GM21737 (cell line): ENCODE data around the gene SLC38A5.

Experiments
- ATAC-seq: cut with Tn5 transposase; IDR thresholded peaks from one replicate; pipeline ENCODE4 v1.9.1; 2021; ENCODE audit warnings: mild to moderate bottlenecking, moderate library complexity; ENCODE audit not compliant: unreplicated experiment

The SLC38A5 gene

DNA sequence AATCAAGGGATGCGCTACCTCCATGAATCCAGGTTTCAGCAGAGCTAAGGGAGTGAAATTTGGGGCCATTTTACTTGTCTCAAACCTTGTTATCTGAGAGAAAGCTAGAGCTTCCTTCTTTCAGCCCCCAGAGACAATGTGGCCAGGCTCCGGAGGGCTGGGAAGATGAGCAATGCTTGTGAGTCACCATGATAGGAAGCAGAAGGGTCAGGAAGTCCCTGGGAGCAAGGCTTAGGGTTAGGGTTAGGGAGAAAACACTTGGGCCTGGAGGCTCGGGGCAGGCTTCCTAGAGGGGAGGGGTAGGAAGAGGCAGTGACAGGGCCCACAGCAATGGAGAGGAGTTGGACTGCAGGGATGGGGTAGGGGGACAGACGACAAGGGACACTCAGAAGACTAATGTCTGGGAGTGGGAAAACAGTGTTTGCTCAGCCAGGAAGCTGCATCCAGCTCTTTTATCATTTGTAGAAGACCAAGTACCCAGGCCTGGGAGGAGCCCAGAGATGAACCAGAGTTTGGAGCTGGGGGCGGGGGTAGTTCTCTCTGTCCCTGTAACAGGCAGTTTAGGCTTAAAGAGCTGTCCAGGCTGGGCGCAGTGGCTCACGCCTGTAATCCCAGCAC is 22.3 kb upstream of the SLC38A5 start:
- no peak for ATAC-seq

DNA sequence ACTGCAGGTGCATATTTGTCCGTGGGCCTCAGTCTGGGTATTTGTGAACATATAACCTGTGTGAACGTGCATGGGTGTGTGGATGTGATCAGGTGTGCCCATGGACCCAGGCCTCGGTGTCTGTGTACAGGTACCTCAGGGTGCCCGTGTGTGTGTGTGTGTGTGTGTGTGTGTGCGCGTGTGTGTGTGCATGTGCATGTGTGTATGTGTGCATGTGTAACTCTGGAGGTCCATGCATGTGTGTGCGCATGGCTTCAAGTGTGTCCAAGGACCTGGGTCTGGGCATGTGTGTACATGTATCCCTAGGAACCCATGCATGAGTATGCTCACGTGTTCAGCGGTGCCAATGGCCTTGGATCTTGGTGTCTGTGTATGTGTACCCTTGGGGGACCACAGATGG is 21.7 kb upstream of the SLC38A5 start:
- no peak for ATAC-seq

DNA sequence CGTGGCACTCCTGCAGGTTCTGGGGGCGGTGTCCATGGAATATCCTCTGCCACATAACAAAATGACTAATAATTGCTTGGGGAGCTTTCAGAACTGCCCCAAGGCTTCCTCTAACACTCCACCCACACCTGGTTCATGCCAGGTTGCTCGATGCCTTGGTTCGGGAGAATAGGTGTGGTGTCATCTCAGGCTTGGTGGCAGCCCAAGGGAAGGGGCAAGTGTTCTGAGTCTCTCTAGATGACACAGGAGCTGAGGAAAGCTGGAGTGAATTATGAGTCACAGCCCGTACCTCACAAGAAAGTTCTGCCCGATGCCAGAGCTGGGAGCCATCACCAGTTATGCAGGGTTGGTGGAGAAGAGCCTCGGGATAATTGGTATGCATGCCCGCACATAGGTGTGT is 20.6 kb upstream of the SLC38A5 start:
- no peak for ATAC-seq

- ATAC-seq: no peak
Measured at GRCh38 chrX:48489892-48490291, 19.8 kb upstream of the SLC38A5 start.

DNA sequence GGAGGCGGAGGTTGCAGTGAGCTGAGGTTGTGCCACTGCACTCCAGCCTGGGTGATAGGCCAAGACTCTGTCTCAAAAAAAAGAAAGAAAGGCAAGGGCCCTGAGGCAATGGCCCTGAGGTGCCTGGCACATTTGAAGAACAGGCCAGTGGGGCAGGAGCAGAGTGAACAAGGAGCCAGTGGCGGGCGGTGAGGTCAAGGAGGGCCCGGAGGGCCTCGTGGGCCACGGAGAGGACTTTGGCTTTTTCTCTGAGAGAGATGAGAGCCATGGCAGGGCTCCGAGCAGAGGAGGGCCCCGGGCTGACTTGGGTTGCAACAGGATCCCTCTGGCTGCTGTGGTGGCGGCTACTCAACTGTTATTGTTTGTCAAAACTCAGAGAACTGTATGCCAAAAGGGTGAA is 19.2 kb upstream of the SLC38A5 start:
- no peak for ATAC-seq

DNA sequence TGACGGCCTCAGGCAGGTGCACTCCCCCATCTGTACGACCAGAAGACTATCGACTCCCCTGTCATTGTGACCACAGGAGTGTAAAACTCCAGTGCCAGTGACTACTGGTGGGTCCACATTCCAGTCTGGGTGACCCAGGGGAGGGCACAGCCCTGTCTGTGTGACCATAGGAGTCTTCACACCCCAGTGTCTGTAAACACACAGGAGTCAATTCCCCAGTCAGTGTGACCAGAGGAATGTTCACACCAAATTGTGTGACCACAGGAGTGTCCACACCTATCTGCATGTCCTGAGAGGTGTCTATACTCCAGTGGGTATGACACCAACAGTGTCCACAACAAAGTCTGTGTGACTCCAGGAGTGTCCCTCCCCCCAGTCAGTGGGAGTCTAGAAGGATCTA is 18.0 kb upstream of the SLC38A5 start:
- ATAC-seq: no peak

DNA sequence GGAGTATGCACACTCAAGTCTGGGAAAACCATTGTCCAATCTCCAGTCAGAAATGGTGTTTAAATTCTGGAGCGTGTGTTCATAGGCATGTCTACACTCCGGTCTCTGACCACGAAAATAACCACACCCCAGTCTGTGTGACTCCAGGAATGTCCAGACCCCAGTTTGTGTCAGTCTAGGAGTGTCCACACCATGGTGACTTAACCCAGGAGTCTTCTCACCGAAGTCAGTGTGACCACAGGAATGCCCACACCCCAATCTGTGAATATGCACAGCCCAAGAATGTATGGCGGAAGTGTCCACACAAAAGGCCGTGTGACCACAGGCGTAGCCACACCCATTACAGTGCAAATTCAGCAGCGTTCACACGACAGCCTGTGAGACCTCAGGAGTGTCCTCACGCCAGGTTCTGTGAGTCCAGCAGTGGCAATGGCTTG is 17.3 kb upstream of the SLC38A5 start:
- no peak for ATAC-seq

GRCh38 chrX:48482526-48482925 is 12.5 kb upstream of the SLC38A5 start:
- ATAC-seq: no peak

DNA sequence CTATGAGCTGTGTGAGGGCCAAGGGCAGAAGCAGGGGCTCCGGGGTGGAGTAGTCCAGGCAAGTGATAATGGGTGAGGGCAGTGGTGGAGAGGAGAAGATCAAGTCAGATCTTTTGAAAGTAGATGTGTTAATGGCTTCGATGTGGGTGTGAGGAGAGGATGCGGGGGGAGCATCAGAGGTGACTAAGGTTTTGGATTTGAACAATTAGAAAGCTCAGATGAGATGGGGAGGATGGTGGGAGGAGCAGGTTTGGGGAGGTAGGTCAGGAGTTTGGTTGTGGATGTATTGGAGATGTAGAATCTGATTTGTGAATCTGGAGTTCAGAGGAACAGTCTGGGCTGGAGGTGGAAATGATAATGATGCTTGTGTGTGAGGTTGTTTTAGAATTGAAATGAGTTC is 10.5 kb upstream of the SLC38A5 start:
- ATAC-seq: no peak

GRCh38 chrX:48480142-48480541 is 10.1 kb upstream of the SLC38A5 start:
- ATAC-seq: no peak

DNA sequence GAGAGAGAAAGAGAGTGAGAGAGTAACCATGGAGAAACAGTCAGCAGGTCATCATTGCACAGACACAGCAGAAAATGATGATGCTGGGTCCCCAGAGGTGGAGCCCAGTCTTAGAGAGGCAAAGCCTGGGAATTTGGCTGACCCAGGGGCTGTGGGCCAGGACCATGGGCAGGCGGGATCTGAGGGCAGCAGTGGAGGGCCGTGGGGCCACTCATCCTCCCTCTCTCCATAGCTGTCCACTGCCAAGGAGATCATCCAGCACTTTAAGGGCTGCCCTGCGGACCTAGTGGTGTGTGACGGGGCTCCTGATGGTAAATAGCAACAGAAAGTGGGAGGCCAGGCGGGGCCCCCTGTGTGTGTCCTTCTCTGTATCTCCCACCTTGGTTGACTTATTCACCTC is 8.7 kb upstream of the SLC38A5 start:
- no peak for ATAC-seq

DNA sequence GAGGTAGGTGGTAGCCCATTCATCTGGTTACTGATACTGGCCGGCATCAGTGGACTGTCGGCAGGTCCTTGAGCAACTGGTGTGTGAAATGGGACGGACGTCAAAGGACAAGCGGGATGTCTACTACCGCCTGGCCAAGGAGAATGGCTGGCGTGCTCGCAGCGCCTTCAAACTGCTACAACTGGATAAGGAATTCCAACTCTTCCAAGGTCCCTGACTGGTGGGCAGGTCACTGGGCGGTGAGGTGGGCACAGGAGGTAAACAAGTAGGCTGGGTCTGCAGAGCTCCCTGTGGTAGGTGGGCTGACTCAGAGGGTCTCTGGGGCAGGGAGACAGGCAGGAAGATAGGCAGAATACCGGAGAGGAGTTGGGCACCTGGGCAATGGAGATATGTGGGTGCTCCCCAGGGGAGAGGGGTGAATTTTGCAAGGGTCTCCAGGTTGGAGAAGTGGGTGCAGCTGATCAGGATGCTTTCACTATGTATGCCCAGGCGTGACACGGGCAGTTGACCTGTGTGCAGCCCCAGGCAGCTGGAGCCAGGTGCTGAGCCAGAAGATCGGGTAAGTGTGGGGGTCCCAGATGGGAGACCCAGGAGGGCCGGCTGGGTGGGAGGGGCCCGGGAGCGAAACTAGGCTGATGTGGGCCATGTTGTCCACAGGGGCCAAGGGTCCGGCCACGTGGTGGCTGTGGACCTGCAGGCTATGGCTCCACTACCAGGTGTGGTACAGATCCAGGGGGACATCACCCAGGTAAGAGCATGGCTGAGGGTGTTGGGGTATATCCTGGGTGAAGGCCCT is 8.1 kb upstream of the SLC38A5 start:
- no peak for ATAC-seq

DNA sequence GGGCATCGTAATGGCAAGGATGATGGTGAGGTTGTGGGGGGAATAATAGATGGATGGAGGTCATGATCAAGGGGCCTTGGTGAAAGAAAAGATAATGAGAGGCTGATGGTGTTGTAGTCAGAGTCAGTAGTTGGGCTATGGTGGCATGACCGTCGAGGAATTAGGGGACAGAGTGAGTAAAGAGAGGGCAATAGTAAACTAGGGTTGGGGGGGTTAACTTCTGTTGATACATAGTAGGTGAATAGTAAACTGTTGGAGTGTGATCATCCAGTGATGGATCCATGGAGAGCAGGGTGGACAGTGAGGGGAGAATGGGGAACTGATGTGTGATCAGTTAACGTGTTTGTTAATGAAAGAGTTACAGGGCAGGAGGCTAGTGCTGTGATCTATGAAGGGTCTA is 6.9 kb upstream of the SLC38A5 start:
- no peak for ATAC-seq

DNA sequence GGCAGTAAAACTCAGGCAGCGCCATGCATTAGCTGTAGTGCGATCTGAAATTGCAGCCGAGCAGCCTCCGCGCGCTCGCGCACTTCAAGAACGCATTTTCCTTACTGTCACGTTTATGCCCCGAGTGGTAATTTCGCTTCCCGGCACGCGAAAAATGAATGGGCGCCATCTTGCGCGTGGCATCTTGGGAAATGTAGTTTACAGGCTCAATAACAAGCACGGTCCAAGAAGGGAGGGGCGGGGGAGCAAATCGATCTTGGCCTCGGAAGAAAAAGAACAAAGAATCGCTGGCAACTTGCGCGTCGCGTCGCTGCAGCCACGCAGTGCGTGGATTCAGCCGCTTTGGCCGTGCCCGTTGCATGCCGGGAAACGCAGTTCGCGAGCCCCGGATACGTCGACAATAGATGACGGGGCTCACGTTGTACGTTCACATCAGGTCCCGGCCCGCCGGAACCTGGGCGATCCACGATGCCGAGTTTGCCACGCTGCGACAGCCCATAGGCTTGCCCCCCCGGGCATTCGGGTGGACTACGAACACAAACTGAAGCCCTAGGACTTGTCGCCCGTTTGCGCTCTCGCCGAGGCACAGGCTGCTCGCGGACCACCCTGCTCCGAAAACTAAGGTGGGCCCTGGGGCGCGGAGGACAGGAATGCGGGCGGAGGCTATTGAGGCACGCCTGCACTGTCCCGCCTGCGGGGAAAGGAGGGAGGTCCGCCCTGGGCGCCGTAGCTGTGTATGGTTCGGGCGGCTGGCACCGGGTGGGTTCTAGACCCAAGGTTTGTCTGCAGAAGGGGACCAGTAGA is 5.9 kb upstream of the SLC38A5 start, which contains the start of gene FTSJ1:
TSS of gene FTSJ1 (plus strand) at position 426 of the 804 bp plus-strand sequence. CDS start 1,849 bp downstream, outside the sequence.
- peak; percentile 72 for ATAC-seq

DNA sequence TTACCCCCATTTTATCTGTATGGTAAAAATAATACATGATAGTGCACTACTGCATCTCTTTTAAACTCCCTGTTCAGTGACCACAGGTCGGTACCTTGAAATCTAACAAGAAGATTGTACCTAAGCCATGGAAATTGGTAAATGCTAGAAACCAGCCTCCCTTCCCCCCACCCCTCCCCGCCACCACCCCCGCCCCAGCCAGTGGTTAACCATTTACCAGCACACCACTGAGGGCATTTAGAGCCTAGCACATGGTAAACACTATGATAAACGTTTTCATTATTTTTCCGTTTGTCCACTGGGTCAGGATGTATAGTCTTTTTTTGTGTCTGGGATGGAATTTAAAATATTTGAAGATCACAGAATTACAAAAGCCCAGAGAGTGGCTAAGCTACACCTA is 5.2 kb upstream of the SLC38A5 start:
- no peak for ATAC-seq

GRCh38 chrX:48474581-48474980 is 4.5 kb upstream of the SLC38A5 start:
- ATAC-seq: no peak

GRCh38 chrX:48474127-48474526 is 4.1 kb upstream of the SLC38A5 start:
- no peak for ATAC-seq

DNA sequence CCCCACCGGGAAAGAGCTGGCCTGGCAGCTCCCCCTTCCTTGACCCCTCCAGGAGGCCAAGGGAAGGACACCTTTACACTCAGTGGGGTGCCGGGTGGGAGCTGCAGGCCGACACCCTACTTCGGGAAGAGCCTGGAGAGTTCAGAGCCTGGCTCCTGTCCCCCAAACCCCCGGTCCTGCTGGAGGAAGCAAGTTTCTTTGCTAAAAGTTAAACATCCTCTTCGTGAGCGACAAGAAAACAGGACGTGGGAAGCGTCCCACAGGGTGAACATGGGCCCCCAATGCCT is 3.6 kb upstream of the SLC38A5 start:
- no peak for ATAC-seq

- no peak for ATAC-seq
Measured at GRCh38 chrX:48472851-48473703, 3.0 kb upstream of the SLC38A5 start.

DNA sequence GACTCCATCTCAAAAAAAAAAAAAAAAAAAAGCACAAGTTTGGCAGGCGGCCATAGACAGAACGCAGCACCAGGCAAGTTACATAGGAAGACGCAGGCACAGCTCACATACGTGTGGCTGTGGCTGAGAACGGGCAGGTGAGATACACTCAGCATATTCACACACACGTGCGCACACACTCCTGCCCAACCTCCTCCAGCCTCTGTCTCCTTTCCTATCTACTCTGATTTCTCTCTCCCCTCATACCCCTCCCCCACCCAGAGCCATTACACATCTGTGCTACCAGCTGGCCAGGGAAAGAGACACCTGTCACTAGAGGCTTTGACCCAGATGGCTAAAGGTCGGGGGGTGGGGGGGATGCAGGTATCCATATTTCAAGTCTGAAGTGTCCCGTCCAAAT is 2.2 kb upstream of the SLC38A5 start:
- no peak for ATAC-seq

GRCh38 chrX:48471504-48471903 is 1.4 kb upstream of the SLC38A5 start:
- ATAC-seq: no peak
